ENCODE results near the gene ATP6V0A4.
"Not testable (repeated sequence)": the region's sequence is repeated elsewhere in the genome, so short reads cannot be mapped to it uniquely, and the experiment has no call there.

The ATP6V0A4 gene

GRCh38 chr7:138802706-138803105 lies 4.7 kb upstream of the ATP6V0A4 start:
- DNase-seq (ENCODE audit: low read depth): no peak

GRCh38 chr7:138801256-138801655 lies 3.3 kb upstream of the ATP6V0A4 start:
- DNase-seq (ENCODE audit: low read depth): no peak

- DNase-seq (ENCODE audit: low read depth): no peak
Observed at GRCh38 chr7:138799336-138800000, 1.5 kb upstream of the ATP6V0A4 start.

GRCh38 chr7:138798836-138799235 lies 840 bp upstream of the ATP6V0A4 start:
- no peak for DNase-seq (ENCODE audit: low read depth)

GRCh38 chr7:138797046-138797445 lies 950 bp downstream of the ATP6V0A4 start:
- DNase-seq (ENCODE audit: low read depth): not testable (repeated sequence)

- DNase-seq (ENCODE audit: low read depth): no peak
Observed at GRCh38 chr7:138796038-138796615, 1.9 kb downstream of the ATP6V0A4 start.

GRCh38 chr7:138785587-138786437 lies 12.2 kb downstream of the ATP6V0A4 start:
- no peak for DNase-seq (ENCODE audit: low read depth)

- DNase-seq (ENCODE audit: low read depth): no peak
Observed at GRCh38 chr7:138784692-138785091, 13.3 kb downstream of the ATP6V0A4 start.

GRCh38 chr7:138781004-138781403 lies 17.0 kb downstream of the ATP6V0A4 start:
- DNase-seq (ENCODE audit: low read depth): no peak

- DNase-seq (ENCODE audit: low read depth): no peak
Observed at GRCh38 chr7:138776166-138776833, 21.7 kb downstream of the ATP6V0A4 start.

GRCh38 chr7:138773817-138774216 lies 24.2 kb downstream of the ATP6V0A4 start:
- no peak for DNase-seq (ENCODE audit: low read depth)

- DNase-seq (ENCODE audit: low read depth): no peak
Observed at GRCh38 chr7:138773176-138773575, 24.8 kb downstream of the ATP6V0A4 start.

- no peak for DNase-seq (ENCODE audit: low read depth)
Observed at GRCh38 chr7:138770904-138771303, 27.1 kb downstream of the ATP6V0A4 start.

- DNase-seq (ENCODE audit: low read depth): no peak
Observed at GRCh38 chr7:138768241-138768640, 29.8 kb downstream of the ATP6V0A4 start.

GRCh38 chr7:138756591-138757242 lies 41.3 kb downstream of the ATP6V0A4 start:
- no peak for DNase-seq (ENCODE audit: low read depth)

- no peak for DNase-seq (ENCODE audit: low read depth)
Observed at GRCh38 chr7:138755842-138756590, 42.0 kb downstream of the ATP6V0A4 start.

GRCh38 chr7:138755331-138755747 lies 42.7 kb downstream of the ATP6V0A4 start:
- DNase-seq (ENCODE audit: low read depth): no peak

GRCh38 chr7:138753610-138754009 lies 44.4 kb downstream of the ATP6V0A4 start:
- DNase-seq (ENCODE audit: low read depth): no peak

GRCh38 chr7:138753150-138753518 lies 44.9 kb downstream of the ATP6V0A4 start:
- no peak for DNase-seq (ENCODE audit: low read depth)

GRCh38 chr7:138752518-138753149 lies 45.4 kb downstream of the ATP6V0A4 start:
- peak; percentile 53 for DNase-seq (ENCODE audit: low read depth)
